Memory B cell (primary cell): Measurements from ENCODE around the gene TLR5.

Experiments
- ATAC-seq: fragments of 150-1000 bp; cut with Tn5 transposase; 2 replicates; pipeline ENCODE4 v1.10.0; 2021; ENCODE audit warnings: low read depth, mild to moderate bottlenecking, moderate library complexity
- DNase-seq, 2 donors: peaks; one replicate each; pipeline ENCODE4 v3.0.0; 2022; ENCODE audit warnings: low spot score in 2 of 2
- H3K27ac Mint-ChIP-seq: one replicate; pipeline ENCODE4 v1.8.0; 2022; ENCODE audit warnings: mild to moderate bottlenecking, moderate library complexity, mixed read lengths
- H3K27me3 Mint-ChIP-seq: one replicate; pipeline ENCODE4 v1.8.0; 2022; ENCODE audit warnings: mixed read lengths
- H3K36me3 Mint-ChIP-seq: one replicate; pipeline ENCODE4 v1.8.0; 2022; ENCODE audit warnings: mild to moderate bottlenecking, mixed read lengths
- H3K4me1 Mint-ChIP-seq: one replicate; pipeline ENCODE4 v1.8.0; 2022; ENCODE audit warnings: mixed read lengths
- H3K4me3 Mint-ChIP-seq: one replicate; pipeline ENCODE4 v1.8.0; 2022; ENCODE audit warnings: mild to moderate bottlenecking, moderate library complexity, mixed read lengths
- H3K9me3 Mint-ChIP-seq: one replicate; pipeline ENCODE4 v1.8.0; 2022; ENCODE audit warnings: mixed read lengths

TLR5 gene

GRCh38 chr1:223140611-223141405 is 2.2 kb downstream of the TLR5 start:
- Mint-ChIP-seq H3K27ac (no peak overlapping the region), H3K4me1 (peaks cover 11% of the 10 kb centered on the region), H3K36me3 (no peaks in the 10 kb centered on the region), H3K9me3 (peaks cover 1% of the 10 kb centered on the region), H3K4me3 (no peak overlapping the region), H3K27me3 (peaks cover 3% of the 10 kb centered on the region)
- no peak for ATAC-seq
- DNase-seq: no peak

- Mint-ChIP-seq H3K4me3 (no peak overlapping the region), H3K27ac (no peak overlapping the region), H3K9me3 (peaks cover 1% of the 10 kb centered on the region), H3K4me1 (peaks cover 8% of the 10 kb centered on the region), H3K27me3 (peaks cover 12% of the 10 kb centered on the region), H3K36me3 (no peaks in the 10 kb centered on the region)
- ATAC-seq (no peak), DNase-seq (no peak)
These were observed 5.5 kb downstream of the TLR5 start for GRCh38 chr1:223137455-223138085.

- H3K4me1 Mint-ChIP-seq: peaks cover 8% of the 10 kb centered on the region
- no peak for ATAC-seq
- H3K4me3 Mint-ChIP-seq: no peak overlapping the region
- DNase-seq: no peak
- H3K9me3 Mint-ChIP-seq: peaks cover 1% of the 10 kb centered on the region
- H3K36me3 Mint-ChIP-seq: no peaks in the 10 kb centered on the region
- peaks cover 20% of the 10 kb centered on the region for H3K27me3 Mint-ChIP-seq
- no peak overlapping the region for H3K27ac Mint-ChIP-seq
These were observed 7.0 kb downstream of the TLR5 start for GRCh38 chr1:223136086-223136485.

- DNase-seq: no peak
- peaks cover 23% of the 10 kb centered on the region for H3K27me3 Mint-ChIP-seq
- peaks cover 10% of the 10 kb centered on the region for H3K4me1 Mint-ChIP-seq
- H3K9me3 Mint-ChIP-seq: peaks cover 1% of the 10 kb centered on the region
- H3K27ac Mint-ChIP-seq: no peak overlapping the region
- H3K36me3 Mint-ChIP-seq: no peaks in the 10 kb centered on the region
- H3K4me3 Mint-ChIP-seq: no peak overlapping the region
- no peak for ATAC-seq
These were observed 7.7 kb downstream of the TLR5 start for GRCh38 chr1:223135176-223135942.

- no peaks in the 10 kb centered on the region for H3K9me3 Mint-ChIP-seq
- DNase-seq: peak; percentile 76 to 81
- peaks cover 2% of the 10 kb centered on the region for H3K36me3 Mint-ChIP-seq
- peak overlapping the region; percentile 75 for H3K4me3 Mint-ChIP-seq
- H3K27ac Mint-ChIP-seq: no peak overlapping the region
- H3K27me3 Mint-ChIP-seq: peaks cover 28% of the 10 kb centered on the region
- ATAC-seq: peak; percentile 84
- H3K4me1 Mint-ChIP-seq: peaks cover 14% of the 10 kb centered on the region
These were observed 9.1 kb downstream of the TLR5 start for GRCh38 chr1:223133824-223134435.

GRCh38 chr1:223133306-223133823 is 9.7 kb downstream of the TLR5 start:
- Mint-ChIP-seq H3K4me3 (peak overlapping the region; percentile 75), H3K27ac (no peak overlapping the region), H3K9me3 (no peaks in the 10 kb centered on the region), H3K4me1 (peaks cover 16% of the 10 kb centered on the region), H3K27me3 (peaks cover 29% of the 10 kb centered on the region), H3K36me3 (peaks cover 2% of the 10 kb centered on the region)
- peak; percentile 10 for ATAC-seq
- DNase-seq: no peak

GRCh38 chr1:223129229-223129901 is 13.7 kb downstream of the TLR5 start:
- Mint-ChIP-seq H3K27ac (no peak overlapping the region), H3K9me3 (no peaks in the 10 kb centered on the region), H3K36me3 (peaks cover 2% of the 10 kb centered on the region), H3K4me1 (peaks cover 16% of the 10 kb centered on the region), H3K27me3 (peaks cover 20% of the 10 kb centered on the region), H3K4me3 (peak overlapping the region; percentile 68)
- ATAC-seq: peak; percentile 72
- peak; percentile 61 to 77 for DNase-seq

GRCh38 chr1:223126741-223127140 is 16.3 kb downstream of the TLR5 start:
- ATAC-seq: no peak
- Mint-ChIP-seq H3K36me3 (peaks cover 2% of the 10 kb centered on the region), H3K27me3 (peaks cover 16% of the 10 kb centered on the region), H3K27ac (no peak overlapping the region), H3K4me1 (peaks cover 14% of the 10 kb centered on the region), H3K4me3 (no peak overlapping the region), H3K9me3 (no peaks in the 10 kb centered on the region)
- DNase-seq: no peak

- ATAC-seq (no peak), DNase-seq (no peak)
These were observed 17.3 kb downstream of the TLR5 start for GRCh38 chr1:223125766-223126165.

GRCh38 chr1:223123011-223123610 is 19.9 kb downstream of the TLR5 start:
- Mint-ChIP-seq H3K27ac (no peak overlapping the region), H3K27me3 (no peaks in the 10 kb centered on the region), H3K9me3 (no peaks in the 10 kb centered on the region), H3K4me3 (peak overlapping the region; percentile 74), H3K4me1 (peaks cover 7% of the 10 kb centered on the region), H3K36me3 (no peaks in the 10 kb centered on the region)
- peak; percentile 7 for ATAC-seq
- no peak for DNase-seq

More at GRCh38 chr1:223125766-223126165, 17.3 kb downstream of the TLR5 start:
- Mint-ChIP-seq H3K9me3 (no peaks in the 10 kb centered on the region), H3K36me3 (peaks cover 2% of the 10 kb centered on the region), H3K27ac (no peak overlapping the region), H3K4me3 (no peak overlapping the region), H3K27me3 (peaks cover 10% of the 10 kb centered on the region), H3K4me1 (peaks cover 14% of the 10 kb centered on the region)

GRCh38 chr1:223118418-223118817 is 24.6 kb downstream of the TLR5 start:
- no peak overlapping the region for H3K27ac Mint-ChIP-seq
- peaks cover 3% of the 10 kb centered on the region for H3K9me3 Mint-ChIP-seq
- H3K27me3 Mint-ChIP-seq: peaks cover 3% of the 10 kb centered on the region
- H3K4me1 Mint-ChIP-seq: peaks cover 2% of the 10 kb centered on the region
- H3K36me3 Mint-ChIP-seq: no peaks in the 10 kb centered on the region
- DNase-seq (no peak), ATAC-seq (no peak)
- no peak overlapping the region for H3K4me3 Mint-ChIP-seq

- Mint-ChIP-seq H3K36me3 (no peaks in the 10 kb centered on the region), H3K4me1 (no peaks in the 10 kb centered on the region), H3K4me3 (no peak overlapping the region), H3K27me3 (peaks cover 3% of the 10 kb centered on the region), H3K27ac (no peak overlapping the region), H3K9me3 (peaks cover 3% of the 10 kb centered on the region)
- DNase-seq (no peak), ATAC-seq (no peak)
These were observed 26.1 kb downstream of the TLR5 start for GRCh38 chr1:223116950-223117349.

- Mint-ChIP-seq H3K36me3 (no peaks in the 10 kb centered on the region), H3K4me1 (no peaks in the 10 kb centered on the region)
These were observed 28.2 kb downstream of the TLR5 start for GRCh38 chr1:223114871-223115270.

More at GRCh38 chr1:223114871-223115270, 28.2 kb downstream of the TLR5 start:
- DNase-seq (no peak), ATAC-seq (no peak)
- peaks cover 3% of the 10 kb centered on the region for H3K9me3 Mint-ChIP-seq
- H3K4me3 Mint-ChIP-seq: no peak overlapping the region
- H3K27ac Mint-ChIP-seq: no peak overlapping the region
- peaks cover 3% of the 10 kb centered on the region for H3K27me3 Mint-ChIP-seq
